Breast epithelium (tissue), 3 donors: ENCODE measurements around the gene SPATA1.

Experiments
- CTCF ChIP-seq, 3 donors: fragments of 450-650 bp; IDR thresholded peaks; one replicate each; pipeline ENCODE4 v1.5.1; 2016 to 2017; ENCODE audit warnings: antibody characterized with exemption in 3 of 3, mild to moderate bottlenecking in 3 of 3, moderate library complexity in 3 of 3
- POLR2A ChIP-seq: fragments of 450-650 bp; IDR thresholded peaks from one replicate; pipeline ENCODE4 v1.6.1; 2016; ENCODE audit warnings: antibody characterized with exemption, mild to moderate bottlenecking, moderate library complexity

DNA sequence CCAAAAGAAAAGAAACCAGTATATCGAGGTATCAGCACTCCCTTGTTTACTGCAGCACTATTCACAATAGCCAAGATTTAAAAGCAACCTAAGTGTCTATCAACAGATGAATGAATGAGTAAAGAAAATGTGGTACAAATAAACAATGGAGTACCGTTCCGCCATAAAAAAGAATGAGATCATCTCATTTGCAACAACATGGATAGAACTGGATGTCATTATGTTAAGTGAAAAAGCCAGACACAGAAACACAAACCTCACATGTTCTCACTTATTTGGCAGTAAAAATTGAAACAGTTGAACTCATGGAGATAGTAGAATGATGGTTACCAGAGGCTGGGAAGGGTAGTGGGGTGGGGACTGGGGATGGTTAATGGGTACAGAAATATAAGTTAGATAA is 4.5 kb downstream of the SPATA1 start:
- TF ChIP-seq CTCF (IDR thresholded peaks at IDR 0.05) (no peak), POLR2A (no peak)
